Measurements from ENCODE around the gene GPC5. TPM values are rescaled to one million over a fixed set of nuclear protein-coding genes. Genes with fewer than 3 reads are reported as not detected.

The GPC5 gene
- total and polyA plus RNA-seq, 7 donors: 0.23 TPM; not detected in 6

DNA sequence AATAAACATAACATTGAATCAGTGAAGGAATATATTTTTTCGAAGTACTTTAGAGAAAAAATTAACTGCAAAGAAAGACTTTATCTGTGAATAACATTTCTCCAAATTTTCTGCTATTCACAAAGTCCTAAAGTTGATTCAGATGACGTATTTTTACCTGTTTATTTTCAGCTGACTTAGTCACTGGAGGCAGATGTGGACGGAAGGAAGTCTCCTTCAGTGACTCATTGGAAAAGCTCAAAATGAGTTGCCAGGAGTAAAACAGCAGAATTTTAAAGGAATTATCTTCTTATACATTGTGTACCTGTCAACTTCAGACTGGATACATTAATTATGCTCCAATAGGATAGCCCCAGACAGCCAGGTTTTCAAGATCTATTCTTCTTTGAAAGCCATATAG is 1148.8 kb downstream of the GPC5 start:
- H3K36me3 ChIP-seq (ENCODE audit: insufficient read depth in 1 of 2, low read depth in 1 of 2): no peaks in the 10 kb centered on the region
- no peak overlapping the region for H3K27ac ChIP-seq
- DNase-seq (no peak), ATAC-seq (no peak)
- intact Hi-C loops (cut with DNase I): no loop called here
- no peaks in the 10 kb centered on the region for H3K9me3 ChIP-seq
- TF ChIP-seq, protein P1, sequence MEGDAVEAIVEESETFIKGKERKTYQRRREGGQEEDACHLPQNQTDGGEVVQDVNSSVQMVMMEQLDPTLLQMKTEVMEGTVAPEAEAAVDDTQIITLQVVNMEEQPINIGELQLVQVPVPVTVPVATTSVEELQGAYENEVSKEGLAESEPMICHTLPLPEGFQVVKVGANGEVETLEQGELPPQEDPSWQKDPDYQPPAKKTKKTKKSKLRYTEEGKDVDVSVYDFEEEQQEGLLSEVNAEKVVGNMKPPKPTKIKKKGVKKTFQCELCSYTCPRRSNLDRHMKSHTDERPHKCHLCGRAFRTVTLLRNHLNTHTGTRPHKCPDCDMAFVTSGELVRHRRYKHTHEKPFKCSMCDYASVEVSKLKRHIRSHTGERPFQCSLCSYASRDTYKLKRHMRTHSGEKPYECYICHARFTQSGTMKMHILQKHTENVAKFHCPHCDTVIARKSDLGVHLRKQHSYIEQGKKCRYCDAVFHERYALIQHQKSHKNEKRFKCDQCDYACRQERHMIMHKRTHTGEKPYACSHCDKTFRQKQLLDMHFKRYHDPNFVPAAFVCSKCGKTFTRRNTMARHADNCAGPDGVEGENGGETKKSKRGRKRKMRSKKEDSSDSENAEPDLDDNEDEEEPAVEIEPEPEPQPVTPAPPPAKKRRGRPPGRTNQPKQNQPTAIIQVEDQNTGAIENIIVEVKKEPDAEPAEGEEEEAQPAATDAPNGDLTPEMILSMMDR (IDR thresholded peaks at IDR 0.05): no peak
- H3K27me3 ChIP-seq (ENCODE audit: insufficient read depth in 3 of 3, low read length in 2 of 3): no peaks in the 10 kb centered on the region
- H3K4me3 ChIP-seq: no peak overlapping the region
- no peaks in the 10 kb centered on the region for H3K4me1 ChIP-seq
- WGBS, 3 donors: 78 to 82% (median 81%) methylated on average over 3 of the region's 3 CpGs

DNA sequence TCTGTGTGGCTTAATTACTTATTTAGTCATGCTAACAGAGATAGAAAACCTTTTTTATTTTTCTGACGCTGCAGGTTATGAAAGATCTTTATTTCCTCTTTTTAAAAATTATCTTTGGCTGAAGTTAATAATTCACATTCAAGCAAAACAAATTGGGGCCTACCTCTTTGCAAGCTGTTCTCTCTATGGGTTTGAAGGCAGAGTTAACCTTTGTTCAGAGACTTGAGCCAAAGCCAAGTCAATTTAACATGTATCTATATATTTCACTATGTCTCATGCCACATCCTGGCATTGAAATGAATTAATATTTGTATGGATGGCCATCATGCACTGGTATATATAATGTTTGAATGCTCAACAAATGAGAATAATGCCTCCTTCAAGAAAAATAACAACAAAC is 1150.9 kb downstream of the GPC5 start:
- intact Hi-C loops (cut with DNase I): no loop called here

DNA sequence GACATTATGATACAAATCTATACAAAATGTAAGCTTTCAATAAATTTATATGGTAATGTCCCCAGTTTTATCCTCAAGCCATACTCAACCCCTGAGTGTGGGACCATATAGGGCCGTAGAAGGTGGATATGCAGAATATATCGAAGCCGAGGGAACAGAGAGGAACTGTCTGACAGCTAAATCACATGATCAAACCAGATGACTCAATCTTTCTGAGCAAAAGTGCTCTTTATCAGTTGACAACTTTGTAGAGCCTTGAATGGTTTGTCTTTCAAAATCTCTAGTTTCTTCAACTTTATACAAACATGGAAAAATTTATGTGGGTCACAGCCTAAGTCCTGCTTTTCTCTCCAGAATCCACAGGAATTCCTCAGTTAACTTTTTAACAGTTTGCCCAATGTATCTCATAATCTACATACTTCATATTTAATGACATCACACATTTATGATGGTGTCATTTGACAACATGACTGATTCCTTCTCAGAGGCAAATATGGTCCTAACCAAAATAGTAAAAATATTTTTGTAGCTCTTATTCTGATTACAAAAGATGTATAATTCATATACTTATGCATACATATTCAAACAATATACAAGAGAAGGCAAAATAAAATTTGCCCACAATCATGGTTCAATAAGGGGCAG is 1155.2 kb downstream of the GPC5 start:
- ATAC-seq (no peak), DNase-seq (no peak)
- Histone ChIP-seq H3K36me3 (ENCODE audit: insufficient read depth in 1 of 2, low read depth in 1 of 2) (no peaks in the 10 kb centered on the region), H3K9me3 (no peaks in the 10 kb centered on the region), H3K4me3 (no peak overlapping the region), H3K4me1 (no peaks in the 10 kb centered on the region), H3K27me3 (ENCODE audit: insufficient read depth in 3 of 3, low read length in 2 of 3) (no peaks in the 10 kb centered on the region), H3K27ac (no peak overlapping the region)
- TF ChIP-seq, protein P1 (IDR thresholded peaks at IDR 0.05): no peak
- 91 to 95% (median 94%) methylated on average over 3 of the region's 3 CpGs for WGBS, 3 donors
- intact Hi-C loops (cut with DNase I): no loop called here

More for the DNA sequence above, 1150.9 kb downstream of the GPC5 start:
- no peaks in the 10 kb centered on the region for H3K36me3 ChIP-seq (ENCODE audit: insufficient read depth in 1 of 2, low read depth in 1 of 2)
- no peak overlapping the region for H3K27ac ChIP-seq
- H3K27me3 ChIP-seq (ENCODE audit: insufficient read depth in 3 of 3, low read length in 2 of 3): no peaks in the 10 kb centered on the region
- DNase-seq: no peak
- whole genome bisulfite sequencing, 3 donors: 53 to 68% (median 67%) methylated on average over 1 of the region's 1 CpG
- no peaks in the 10 kb centered on the region for H3K9me3 ChIP-seq
- no peaks in the 10 kb centered on the region for H3K4me1 ChIP-seq
- H3K4me3 ChIP-seq: no peak overlapping the region
- TF ChIP-seq, protein P1 (IDR thresholded peaks at IDR 0.05): no peak
- ATAC-seq: no peak

DNA sequence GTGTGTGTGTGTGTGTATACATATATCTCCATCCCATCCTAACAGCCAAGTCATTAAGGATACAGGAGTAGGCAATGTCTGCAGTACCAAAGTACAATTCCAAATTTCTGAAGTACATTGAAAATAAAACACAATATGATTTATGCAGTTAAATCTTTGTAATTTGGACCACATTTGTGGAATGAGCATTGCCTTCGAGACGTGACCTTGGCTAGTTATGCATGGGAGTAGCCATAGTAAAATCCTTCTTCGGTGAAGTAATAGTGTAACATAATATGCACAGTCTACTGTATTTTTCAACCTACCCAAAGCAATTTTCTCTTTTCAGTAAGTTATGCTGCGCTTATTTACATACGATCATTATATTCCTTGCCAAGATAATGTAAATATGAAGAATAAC is 1162.5 kb downstream of the GPC5 start:
- 56 to 64% (median 63%) methylated on average over 5 of the region's 5 CpGs for WGBS, 3 donors
- Histone ChIP-seq H3K9me3 (no peaks in the 10 kb centered on the region), H3K36me3 (ENCODE audit: insufficient read depth in 1 of 2, low read depth in 1 of 2) (no peaks in the 10 kb centered on the region), H3K27me3 (ENCODE audit: insufficient read depth in 3 of 3, low read length in 2 of 3) (no peaks in the 10 kb centered on the region), H3K4me3 (no peak overlapping the region), H3K4me1 (no peaks in the 10 kb centered on the region), H3K27ac (no peak overlapping the region)
- ATAC-seq (no peak), DNase-seq (no peak)
- TF ChIP-seq, protein P1 (IDR thresholded peaks at IDR 0.05): no peak
- intact Hi-C loops (cut with DNase I): no loop called here

DNA sequence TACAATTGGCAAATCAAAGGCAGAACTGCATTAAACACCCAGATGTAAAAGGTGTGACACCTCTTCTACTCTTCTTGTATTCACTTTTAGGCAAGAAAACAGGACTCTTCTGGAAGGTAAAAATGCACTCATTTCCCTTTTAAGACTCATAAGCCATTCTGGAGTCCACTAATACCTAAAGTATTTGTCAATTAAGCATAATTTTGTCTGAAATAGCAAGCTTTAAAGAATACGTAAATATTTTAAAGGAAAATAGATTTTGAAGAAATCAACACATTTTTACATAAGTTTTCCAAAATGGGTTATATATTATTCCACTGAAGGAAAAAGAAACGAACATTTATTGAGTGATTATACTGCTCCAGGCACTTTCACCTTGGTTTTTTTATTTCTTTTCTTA is 1166.5 kb downstream of the GPC5 start:
- DNase-seq: no peak
- 76 to 82% (median 77%) methylated on average over 2 of the region's 2 CpGs for WGBS, 3 donors
- H3K27ac ChIP-seq: no peak overlapping the region
- H3K27me3 ChIP-seq (ENCODE audit: insufficient read depth in 3 of 3, low read length in 2 of 3): no peaks in the 10 kb centered on the region
- H3K9me3 ChIP-seq: no peaks in the 10 kb centered on the region
- TF ChIP-seq, protein P1 (IDR thresholded peaks at IDR 0.05): no peak
- H3K4me1 ChIP-seq: no peaks in the 10 kb centered on the region
- no peak for ATAC-seq
- H3K4me3 ChIP-seq: no peak overlapping the region
- intact Hi-C loops (cut with DNase I): no loop called here
- no peaks in the 10 kb centered on the region for H3K36me3 ChIP-seq (ENCODE audit: insufficient read depth in 1 of 2, low read depth in 1 of 2)
